ENCODE measurements around the gene OSBPL8.
A peak's percentile ranks its signal among the peaks of the same experiment; 100 is the strongest.

Gene OSBPL8

GRCh38 chr12:76470028-76470939, 89.3 kb downstream of the OSBPL8 start:
- DNase-seq (ENCODE audit: low spot score), result peak; percentile 78

- no peak for DNase-seq (ENCODE audit: low spot score)
Observed at GRCh38 chr12:76464631-76465166, 94.9 kb downstream of the OSBPL8 start.

GRCh38 chr12:76462668-76463224, 96.8 kb downstream of the OSBPL8 start:
- DNase-seq (ENCODE audit: low spot score), result no peak

GRCh38 chr12:76460807-76461206, 98.8 kb downstream of the OSBPL8 start:
- no peak for DNase-seq (ENCODE audit: low spot score)

- no peak for DNase-seq (ENCODE audit: low spot score)
Observed at GRCh38 chr12:76457818-76458217, 101.8 kb downstream of the OSBPL8 start.

- no peak for DNase-seq (ENCODE audit: low spot score)
Observed at GRCh38 chr12:76457010-76457409, 102.6 kb downstream of the OSBPL8 start.

GRCh38 chr12:76455582-76456345, 103.8 kb downstream of the OSBPL8 start:
- DNase-seq (ENCODE audit: low spot score), result peak; percentile 36

- no peak for DNase-seq (ENCODE audit: low spot score)
Observed at GRCh38 chr12:76451528-76451927, 108.0 kb downstream of the OSBPL8 start.

GRCh38 chr12:76450690-76451089, 108.9 kb downstream of the OSBPL8 start:
- DNase-seq (ENCODE audit: low spot score), result no peak

GRCh38 chr12:76449993-76450392, 109.6 kb downstream of the OSBPL8 start:
- no peak for DNase-seq (ENCODE audit: low spot score)

- no peak for DNase-seq (ENCODE audit: low spot score)
Observed at GRCh38 chr12:76449583-76449982, 110.0 kb downstream of the OSBPL8 start.

- DNase-seq (ENCODE audit: low spot score), result no peak
Observed at GRCh38 chr12:76449016-76449415, 110.6 kb downstream of the OSBPL8 start.

GRCh38 chr12:76446090-76446489, 113.5 kb downstream of the OSBPL8 start:
- DNase-seq (ENCODE audit: low spot score), result no peak

- DNase-seq (ENCODE audit: low spot score), result no peak
Observed at GRCh38 chr12:76445462-76445861, 114.1 kb downstream of the OSBPL8 start.

- no peak for DNase-seq (ENCODE audit: low spot score)
Observed at GRCh38 chr12:76444408-76444984, 115.1 kb downstream of the OSBPL8 start.

- DNase-seq (ENCODE audit: low spot score), result no peak
Observed at GRCh38 chr12:76441016-76441415, 118.6 kb downstream of the OSBPL8 start.

- DNase-seq (ENCODE audit: low spot score), result no peak
Observed at GRCh38 chr12:76432733-76433132, 126.8 kb downstream of the OSBPL8 start.

GRCh38 chr12:76428117-76428516, 131.5 kb downstream of the OSBPL8 start:
- no peak for DNase-seq (ENCODE audit: low spot score)

GRCh38 chr12:76426160-76426559, 133.4 kb downstream of the OSBPL8 start:
- no peak for DNase-seq (ENCODE audit: low spot score)

GRCh38 chr12:76424941-76425340, 134.6 kb downstream of the OSBPL8 start:
- DNase-seq (ENCODE audit: low spot score), result no peak

- no peak for DNase-seq (ENCODE audit: low spot score)
Observed at GRCh38 chr12:76422543-76423438, 136.8 kb downstream of the OSBPL8 start.
